ENCODE data around the gene NRBF2.

The NRBF2 gene

DNA sequence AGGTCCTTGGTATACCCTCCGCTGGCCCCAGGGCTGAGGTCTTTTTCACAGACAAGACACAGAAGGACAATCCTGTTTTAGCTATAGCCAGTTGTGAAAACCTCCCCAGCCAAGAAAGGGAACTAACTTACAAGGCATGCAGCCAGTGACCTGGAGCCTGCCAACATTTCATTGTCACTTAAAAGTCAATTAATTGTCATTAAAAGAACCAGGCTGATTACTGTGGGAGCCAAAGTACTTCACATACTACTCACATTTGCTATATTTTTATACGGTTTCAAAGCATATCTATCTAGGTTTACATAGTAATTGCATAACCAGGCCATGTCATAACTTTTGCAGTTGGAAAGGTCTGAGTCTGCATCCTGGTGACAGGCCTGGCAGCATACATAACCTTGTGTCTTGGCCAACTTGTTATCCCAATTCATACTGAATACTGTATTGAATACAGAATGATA is 31.1 kb downstream of the NRBF2 start:
- DNase-seq (ENCODE audit: low read depth), result no peak

GRCh38 chr10:63165249-63165648 is 32.1 kb downstream of the NRBF2 start:
- no peak for DNase-seq (ENCODE audit: low read depth)

DNA sequence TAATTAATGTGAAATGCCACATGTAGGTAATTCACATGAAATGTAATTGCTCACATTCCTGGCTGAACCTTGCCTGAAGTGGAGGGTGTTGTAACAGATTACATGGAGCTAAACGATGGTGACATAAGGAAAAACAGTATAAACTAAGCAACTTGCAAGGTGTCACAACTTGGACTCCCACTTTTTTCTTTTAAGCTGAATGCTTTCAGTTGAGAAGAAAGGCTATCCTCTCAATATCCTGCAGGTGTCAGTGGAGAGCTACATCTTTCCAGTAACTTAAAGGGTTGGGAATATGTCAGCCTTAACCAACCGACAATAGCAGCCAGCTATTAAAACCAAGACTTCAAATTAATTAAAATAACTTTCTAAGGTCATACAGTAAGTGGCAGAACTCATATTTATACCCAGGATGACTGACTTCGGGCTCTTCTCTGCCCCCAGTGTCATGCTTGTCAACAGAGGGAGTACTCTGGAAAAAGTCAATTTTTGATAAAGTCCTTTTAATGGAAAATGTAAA is 33.7 kb downstream of the NRBF2 start:
- DNase-seq (ENCODE audit: low read depth), result peak; percentile 87

DNA sequence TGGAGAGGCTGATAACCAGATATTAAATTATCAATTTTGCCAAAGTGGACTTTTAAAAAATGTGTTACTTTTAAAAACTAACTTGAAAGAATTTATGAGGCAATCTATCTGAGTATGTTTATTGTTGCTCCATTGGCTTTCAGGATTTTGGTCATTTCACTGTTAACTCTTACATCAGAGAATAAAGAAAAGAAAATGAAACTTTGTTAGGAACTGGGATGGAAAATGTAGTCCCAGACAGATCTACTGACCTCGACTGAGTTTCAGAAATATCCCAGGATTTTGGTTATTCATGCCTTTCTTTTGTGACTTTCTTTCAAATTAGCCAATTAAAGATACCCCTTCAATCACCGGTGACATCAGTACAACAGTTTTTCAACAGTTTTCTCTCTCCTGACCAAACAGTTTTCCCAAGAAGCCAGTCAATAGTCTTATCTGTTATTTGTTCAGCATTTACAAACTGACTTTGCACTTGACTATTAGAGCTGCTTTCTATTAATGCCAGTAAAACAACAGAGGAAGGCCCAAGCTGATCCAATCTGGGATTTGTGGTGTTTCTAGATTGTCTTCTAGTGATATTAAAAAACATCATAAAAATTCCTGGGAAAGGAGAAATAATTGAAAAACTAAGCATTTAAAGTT is 35.8 kb downstream of the NRBF2 start:
- DNase-seq (ENCODE audit: low read depth), result no peak

DNA sequence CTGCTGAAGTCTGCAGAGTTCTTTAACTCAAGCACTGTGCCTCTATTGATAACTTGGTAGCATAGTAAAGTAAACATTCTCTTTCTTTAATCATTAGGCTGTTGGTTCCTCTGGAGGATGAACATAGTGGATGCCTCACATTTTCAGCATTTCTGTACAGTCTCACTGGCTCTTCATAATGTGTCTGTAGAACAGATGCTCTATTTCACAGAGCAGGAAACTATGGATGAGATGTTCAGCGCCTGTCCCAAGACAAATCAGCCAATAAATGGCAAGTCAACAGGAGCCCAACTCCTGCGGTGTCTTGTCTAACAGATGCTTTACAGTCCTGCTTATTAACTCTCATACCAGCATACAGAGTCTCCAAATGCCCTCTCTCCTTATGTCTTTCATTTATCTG is 36.5 kb downstream of the NRBF2 start:
- no peak for DNase-seq (ENCODE audit: low read depth)

GRCh38 chr10:63171255-63171855 is 38.2 kb downstream of the NRBF2 start:
- no peak for DNase-seq (ENCODE audit: low read depth)

- no peak for DNase-seq (ENCODE audit: low read depth)
Measured at GRCh38 chr10:63171926-63172325, 38.8 kb downstream of the NRBF2 start.

- DNase-seq (ENCODE audit: low read depth), result no peak
Measured at GRCh38 chr10:63173468-63174232, 40.5 kb downstream of the NRBF2 start.

DNA sequence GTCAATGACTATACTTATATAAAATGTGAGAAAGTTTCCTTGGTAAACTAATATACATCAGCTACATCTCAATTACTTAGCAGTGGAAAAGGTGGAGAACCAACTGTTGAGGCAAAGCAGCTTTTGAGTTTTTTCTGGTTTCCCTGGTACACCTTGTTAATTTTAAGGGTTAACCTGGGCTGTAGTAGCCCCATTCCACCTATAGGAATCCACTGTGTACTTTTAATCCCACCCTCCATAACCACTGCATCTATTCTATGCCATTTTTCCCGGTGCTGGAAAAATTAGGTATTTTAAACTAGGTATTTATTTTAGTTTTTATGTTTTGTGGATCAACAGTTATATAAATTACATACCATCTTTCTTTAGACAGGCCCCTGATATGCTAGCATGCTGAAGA is 42.4 kb downstream of the NRBF2 start:
- DNase-seq (ENCODE audit: low read depth), result no peak

DNA sequence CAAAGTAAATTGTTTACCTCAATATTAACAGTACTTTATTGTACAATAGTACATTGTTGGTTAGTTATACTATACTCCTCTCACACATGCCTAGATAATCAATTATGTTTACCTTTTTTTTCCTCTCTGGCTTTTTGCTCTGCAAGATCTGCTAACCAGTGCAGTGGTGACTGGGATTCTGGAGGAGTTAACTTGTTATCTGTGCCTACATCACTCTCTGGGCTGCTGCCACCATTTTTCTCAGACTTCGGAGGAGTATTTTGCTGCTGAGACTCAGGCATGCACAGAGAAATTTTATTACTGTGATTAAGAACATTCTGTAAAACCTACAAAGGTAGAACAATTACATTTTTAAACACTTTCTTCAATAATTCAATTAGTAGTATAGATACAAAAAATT is 59.7 kb downstream of the NRBF2 start:
- DNase-seq (ENCODE audit: low read depth), result no peak

DNA sequence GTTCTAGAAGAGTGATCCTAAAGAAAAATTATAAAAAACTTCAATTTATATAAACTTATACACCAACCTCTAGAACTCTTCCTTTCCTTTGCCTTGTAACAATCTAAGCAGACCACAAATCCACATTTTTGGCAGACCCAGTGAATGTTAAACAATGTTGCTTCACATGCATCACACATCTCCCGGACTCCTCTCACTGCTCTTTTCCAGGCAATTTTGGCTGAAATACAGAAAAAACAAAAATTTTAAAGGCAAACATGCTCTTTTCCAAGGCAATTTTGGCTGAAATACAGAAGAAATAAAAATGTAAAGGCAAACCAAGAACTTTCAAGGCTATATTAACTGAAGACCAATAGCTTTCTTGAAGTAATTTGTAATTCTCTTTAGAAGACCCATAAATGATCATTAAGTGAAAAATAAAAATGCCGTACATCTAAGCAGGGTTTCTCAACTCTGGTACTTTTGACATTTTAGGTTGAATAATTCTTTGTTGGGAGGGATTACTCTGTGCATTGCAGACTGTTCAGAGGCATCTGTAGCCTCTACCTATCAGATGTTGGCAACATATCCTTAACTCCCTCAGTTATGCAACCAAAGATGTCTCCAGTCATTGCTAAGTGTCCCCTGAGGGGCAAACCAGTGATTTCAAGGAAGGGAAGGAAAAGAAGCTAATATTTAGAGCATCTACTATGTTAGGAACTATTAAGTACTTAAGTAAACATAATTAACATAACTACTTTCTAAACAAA is 64.4 kb downstream of the NRBF2 start:
- DNase-seq (ENCODE audit: low read depth), result peak; percentile 77

GRCh38 chr10:63199716-63200115 is 66.6 kb downstream of the NRBF2 start:
- DNase-seq (ENCODE audit: low read depth), result no peak

- no peak for DNase-seq (ENCODE audit: low read depth)
Measured at GRCh38 chr10:63200431-63200830, 67.3 kb downstream of the NRBF2 start.

DNA sequence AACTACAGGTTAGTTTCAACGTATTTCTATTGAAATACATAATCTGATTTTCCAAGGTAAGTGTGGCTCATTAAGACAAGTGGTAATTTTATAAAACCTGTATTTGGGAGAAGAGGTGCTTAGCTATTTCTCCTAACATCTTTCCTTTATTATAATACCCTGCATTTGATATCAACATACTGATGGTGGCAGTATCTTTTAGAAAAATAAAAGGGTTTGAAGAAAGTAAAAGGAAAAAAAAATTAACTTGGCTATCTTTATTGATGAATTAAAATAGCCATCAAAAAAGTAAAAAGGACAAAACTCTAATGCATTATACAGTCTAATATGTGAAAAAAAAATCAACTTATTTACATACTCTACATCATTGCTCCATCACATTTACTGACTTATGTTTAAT is 68.0 kb downstream of the NRBF2 start:
- DNase-seq (ENCODE audit: low read depth), result no peak
